ENCODE data around the gene CALN1.

Gene CALN1

DNA sequence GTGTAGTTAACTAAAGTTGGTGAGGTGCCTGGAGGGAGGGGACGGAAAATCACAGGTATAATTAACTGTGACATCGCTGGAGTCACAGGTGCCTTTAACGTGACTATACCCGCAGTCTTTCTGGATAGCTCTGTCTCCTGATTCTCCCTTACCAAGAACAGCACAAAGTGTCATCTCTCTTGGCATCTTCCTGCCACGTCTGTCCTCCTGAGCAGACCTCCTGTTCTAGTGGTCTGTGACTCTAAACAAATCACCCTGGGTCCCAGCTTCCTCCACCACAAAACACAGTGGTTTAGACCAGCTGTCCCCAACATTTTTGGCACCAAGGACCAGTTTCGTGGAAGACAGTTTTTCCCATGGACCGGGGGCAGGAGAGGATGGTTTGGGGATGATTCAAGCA lies 90.5 kb downstream of the CALN1 start:
- DNase-seq, result no peak

DNA sequence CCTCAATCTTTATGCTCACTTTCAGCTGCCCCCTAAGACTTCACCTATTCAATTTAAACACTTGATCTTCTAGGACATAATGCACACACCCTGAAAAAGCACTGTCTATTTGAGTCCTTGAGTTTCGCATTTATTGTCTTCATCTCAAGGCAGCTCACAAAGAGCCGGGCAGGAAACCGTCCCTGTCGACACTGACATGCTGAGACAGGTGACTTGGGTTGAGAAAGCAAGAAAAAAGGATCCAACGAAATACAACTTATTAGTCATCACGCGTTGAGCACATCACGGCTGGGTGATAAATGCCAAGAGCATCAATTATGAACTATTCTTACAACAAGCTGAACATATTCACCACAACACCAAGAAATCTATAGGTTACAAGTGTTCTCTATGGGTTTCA lies 91.1 kb downstream of the CALN1 start:
- DNase-seq, result no peak

DNA sequence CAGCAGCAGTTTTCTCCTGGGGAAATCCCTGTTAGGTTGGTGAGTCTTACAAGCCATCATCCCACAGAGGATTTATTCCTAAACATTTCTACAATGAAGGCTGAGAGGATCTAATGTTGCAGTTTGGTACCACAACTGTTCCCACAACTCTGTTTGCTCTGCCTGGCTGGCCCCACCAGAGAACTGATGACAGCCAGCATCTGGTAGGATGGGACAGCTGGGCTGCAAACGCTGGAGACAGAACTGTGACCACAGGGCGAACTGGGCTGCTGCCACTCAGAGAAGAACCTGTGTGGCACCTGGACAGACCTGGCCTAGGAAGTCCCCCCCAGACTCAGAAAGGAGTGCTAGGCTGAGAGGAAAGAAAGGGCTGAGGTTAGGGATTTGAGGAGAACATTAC lies 94.8 kb downstream of the CALN1 start:
- no peak for DNase-seq

DNA sequence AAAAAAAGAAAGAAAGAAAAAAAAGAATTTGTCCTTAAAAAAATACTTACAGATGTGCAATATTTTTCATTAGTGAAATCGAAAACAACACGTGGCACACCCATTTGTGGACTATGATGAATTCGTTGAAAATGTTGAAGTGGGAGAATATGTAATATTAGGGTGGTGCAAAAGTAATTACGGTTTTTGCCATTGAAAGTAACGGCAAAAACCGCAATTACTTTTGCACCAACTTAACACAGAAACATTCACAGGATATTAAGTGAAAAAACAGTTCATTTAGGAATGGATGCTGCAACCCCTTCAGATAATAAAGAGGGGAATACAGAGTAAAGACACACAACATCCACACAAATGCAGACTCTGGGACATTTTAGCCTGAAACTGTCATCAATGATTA lies 96.0 kb downstream of the CALN1 start:
- DNase-seq, result no peak

DNA sequence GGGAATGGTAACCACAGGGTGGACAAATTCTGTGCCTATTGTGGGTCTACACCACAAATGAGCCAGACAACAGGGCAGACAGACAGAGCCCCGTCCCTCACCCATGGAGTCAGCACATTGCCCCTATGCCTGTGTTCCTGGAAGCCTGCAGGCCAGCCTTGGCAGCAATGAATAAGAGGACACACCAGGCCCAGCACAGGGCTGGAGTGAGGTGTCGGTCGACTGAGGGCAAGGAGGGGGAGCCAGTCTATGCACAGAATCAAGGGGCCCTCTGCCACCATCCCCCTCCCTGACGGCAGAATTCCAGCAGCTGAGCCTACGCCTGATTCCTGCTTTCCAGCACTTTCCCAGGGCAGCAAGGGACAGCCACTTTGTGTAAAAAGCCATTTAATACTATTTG lies 98.2 kb downstream of the CALN1 start:
- no peak for DNase-seq

DNA sequence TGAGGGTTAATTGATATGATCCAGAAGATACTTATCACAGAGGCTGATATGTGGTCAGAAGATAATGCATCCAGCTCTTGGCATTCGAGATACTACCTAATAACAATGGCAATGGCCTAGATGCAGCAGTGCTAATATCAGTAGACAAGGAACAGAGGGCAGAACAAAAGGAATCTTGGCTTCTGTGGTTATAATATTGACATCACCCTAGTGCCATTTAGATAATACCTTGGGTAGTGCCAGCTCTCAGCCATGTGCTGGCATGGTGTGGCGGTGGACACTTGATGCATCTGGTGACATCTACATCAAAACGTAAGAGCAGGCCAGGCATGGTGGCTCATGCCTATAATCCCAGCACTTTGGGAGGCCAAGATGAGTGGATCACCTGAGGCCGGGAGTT lies 101.8 kb downstream of the CALN1 start:
- no peak for DNase-seq

DNA sequence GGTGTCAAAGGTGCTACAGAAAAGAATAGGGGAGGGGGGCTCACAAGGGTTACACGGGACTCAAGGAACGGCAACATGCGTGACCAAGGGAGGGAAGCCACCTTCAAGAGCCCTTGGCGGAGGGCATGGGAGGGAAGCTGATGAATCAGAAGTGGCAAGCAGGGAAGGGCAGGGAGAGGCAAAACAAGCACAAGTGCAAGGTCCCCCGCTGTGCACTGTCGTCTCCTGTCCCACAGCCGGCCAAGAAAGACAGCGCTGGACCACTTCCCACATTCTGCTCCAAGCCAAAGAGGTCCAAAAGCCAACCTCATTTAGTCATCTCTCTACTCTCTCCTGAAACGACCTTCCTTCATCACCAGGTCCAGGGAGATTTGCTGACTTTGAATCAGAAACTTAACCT lies 102.7 kb downstream of the CALN1 start:
- DNase-seq, result no peak

DNA sequence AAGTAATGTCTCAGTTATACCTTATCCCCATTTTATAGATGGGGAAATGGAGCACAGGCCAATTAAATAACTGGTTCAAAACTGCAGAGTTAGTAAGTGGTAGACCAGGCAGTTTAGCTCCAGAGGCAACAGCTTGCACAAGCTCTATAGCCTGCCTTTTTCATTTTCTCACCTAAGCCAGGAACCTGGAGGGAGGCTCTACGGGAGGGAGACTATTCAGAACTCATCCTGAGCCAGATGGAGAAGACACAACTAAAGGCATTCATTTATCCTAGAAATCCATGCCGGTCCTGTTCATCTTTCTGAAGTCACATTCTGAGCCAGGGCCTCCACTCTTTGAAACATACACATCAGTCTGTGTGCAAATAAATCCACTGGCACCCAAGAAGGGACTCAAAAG lies 103.2 kb downstream of the CALN1 start:
- no peak for DNase-seq

DNA sequence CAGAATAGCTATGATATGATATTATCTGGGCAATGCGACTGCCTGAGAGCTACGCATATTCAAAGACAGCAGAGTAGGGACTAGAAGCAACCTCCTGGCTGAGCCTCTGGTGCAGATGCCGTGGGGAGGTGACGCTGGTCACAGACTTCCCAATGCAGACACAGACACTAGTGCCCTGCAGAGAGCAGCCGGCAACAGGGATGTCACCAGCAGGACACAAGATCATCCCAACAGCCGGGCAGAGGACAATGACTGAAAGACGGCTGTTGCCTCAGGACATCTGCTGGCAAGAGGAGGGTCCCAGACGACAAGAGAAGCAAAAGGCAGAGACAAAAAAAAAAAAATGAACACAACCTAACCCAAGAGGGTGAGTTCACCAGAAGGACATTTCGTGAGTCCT lies 104.6 kb downstream of the CALN1 start:
- no peak for DNase-seq

DNA sequence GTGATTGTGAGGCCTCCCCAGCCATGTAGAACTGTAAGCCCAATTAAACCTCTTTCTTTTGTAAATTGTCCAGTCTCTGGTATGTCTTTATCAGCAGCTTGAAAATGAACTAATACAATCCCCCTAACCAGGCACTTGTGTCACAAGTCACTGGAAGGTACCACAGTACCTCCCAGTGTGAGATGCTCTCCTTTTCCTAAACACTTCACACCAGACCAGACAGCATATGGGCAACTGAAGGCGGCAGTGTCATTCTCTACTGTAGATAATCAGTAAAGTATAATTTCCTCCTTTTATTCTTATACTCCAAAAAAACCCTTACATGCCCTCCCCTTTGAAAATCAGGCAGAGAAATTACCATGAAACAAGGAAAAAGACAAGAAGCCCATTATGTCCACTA lies 113.2 kb downstream of the CALN1 start:
- DNase-seq, result no peak

DNA sequence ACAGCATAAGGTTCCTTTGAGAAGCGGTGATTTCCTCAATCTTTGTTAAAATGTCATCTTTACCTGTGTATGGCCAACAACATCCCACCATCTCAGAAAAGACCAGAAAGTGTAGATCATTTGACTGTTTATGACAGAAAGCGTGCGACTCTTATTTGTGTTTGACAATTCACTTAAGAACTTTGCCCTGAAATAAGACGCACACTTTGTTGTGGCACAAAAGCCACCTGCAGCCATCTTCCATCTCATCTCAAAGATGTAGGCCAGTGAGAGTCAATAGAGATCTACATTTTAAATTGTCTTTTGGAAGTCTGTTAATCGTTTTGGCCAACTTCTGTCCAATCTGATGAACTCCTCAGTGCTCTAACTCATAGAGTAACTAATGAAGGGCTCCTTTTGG lies 114.0 kb downstream of the CALN1 start:
- DNase-seq, result no peak

DNA sequence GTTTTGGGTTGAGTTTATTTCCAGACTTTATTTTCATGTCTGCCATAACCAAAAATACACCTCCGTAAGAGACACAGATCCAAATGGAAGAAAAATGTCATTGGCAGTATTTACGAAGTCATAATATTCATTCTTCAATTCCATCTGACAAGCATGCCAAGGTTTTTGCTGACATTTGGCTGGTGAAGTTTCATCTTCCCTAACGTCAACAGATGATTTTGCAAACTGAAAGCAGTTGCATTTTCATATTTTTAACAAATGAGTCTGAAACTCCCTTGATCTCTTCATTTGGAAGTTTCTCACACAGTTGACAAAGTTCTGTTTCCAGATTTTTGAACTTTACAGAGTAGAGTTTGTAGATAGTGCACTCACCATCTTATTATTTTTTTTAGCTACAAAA lies 114.5 kb downstream of the CALN1 start:
- no peak for DNase-seq

DNA sequence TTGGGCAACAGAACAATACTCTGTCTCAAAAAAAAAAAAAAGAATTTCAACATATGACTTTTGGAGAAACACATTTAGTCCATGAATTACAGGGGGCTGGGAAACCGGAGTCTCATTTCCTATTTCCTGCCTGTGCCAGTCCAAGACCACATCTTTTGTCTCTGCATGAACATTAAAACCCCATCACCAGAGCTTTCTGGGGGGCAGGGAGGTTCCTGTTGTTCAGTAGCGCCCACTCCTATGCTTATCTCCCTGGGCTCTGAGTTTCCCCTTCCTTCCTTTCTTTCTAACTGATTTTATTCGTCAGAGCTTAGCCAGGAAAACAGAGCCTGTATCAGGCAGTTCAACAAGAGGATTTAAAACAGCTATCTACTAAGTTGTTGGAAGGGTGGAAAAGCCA lies 119.3 kb downstream of the CALN1 start:
- no peak for DNase-seq

DNA sequence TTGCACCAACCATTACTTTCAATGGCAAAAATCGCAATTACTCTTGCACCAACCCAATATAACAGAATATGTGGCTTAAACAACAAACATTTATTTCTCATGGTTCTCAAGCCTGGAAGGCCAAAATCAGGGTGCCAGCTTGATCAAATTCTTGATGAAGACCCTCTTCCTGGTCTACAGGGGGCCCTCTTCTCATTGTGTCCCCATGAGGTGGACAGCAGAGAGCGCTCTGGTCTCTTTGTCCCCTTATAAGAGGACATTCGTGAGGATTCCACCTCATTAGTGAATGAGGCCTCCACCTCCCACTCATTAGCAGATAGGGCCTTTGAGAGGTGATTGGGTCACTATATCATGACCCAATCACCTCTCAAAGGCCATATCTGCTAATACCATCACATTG lies 120.0 kb downstream of the CALN1 start:
- DNase-seq, result no peak

DNA sequence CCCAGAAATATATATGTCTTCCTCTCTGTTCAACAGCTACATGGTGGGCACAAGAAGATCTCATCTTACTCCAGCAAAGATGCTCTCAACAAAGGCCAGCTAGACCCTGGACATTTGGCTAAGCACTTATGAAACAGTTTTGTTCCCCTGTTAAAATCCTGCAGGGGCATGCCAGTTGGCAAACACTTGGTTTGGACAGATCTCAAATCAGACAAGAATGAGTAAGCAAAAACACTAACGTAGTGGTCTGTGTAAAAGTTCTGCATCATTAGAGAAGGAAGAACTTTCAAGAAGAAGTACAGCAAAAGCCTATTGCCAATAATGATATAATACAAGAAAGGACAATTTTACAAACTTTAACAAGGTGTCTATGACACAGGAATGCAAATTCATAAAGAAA lies 125.6 kb downstream of the CALN1 start:
- no peak for DNase-seq

DNA sequence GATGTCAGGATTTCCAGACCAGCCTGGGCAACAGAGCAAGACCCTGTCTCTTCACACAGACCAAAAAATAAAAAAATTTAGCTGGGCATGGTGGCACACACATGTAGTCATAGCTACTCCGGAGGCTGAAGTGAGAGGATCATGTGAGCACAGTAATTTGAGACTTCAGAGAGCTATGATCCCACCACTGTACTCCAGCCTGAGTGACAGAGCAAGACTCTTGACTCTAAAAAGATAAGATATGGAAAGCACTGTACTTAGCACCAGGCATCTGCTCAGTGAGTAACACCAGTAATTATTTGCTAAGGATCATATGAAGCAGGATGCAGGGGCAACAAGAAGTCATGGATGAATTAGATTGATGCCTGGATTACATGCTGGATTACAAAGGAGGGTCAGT lies 128.8 kb downstream of the CALN1 start:
- no peak for DNase-seq

DNA sequence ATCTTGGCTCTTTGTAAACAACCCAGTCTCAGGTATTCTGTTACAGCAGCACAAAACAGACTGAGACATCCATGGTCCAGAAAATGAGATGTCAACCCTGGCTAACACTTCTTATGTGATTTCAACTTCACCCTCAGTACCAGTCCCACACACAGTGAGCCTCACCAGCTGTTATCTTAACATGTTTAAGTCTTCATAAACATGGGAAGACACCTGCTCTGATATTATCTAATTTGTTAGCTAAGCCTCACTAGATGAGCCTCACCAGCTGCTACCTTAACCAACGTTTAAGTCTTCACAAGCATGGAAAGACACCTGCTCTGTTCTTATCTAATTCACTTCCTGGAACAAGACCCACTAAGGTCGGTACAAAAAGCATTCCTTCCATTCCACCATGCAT lies 130.8 kb downstream of the CALN1 start:
- no peak for DNase-seq

DNA sequence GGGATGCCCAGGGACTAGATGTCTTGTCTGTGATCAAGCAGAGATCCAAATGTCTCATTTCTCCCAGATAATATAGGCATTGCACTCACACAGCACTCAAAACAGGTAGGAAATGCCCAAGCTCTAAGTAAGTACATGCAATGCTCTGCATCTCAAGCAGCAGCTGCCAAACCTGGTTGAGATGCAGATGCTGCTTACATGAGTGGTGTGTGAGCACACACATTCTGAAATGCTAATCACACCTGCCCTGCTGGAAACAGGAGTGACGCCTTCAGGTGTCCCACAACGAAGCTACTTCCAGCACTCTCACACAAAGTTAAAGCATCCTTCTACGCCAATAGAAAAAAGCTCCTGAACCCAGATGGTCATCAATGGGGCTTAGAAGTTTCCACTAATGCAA lies 132.9 kb downstream of the CALN1 start:
- no peak for DNase-seq

DNA sequence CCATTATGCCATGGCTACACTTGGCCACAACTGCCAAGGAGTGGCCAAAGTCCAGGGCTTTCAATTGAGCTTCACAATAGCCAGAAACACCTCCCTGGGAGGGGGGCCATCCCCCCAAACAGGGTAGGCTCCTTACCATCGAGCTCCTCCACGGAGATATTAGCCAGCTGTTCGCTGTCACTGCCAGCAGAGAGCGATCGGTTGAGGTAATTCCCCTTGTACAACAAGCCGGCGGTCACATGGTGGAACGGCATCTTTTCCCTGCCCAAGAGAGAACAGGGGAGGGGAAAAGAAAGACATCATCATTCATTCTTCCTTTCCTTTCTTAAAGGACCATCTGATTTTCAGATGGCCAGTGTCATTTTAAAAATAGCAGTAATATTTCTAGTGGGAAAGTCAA lies 133.6 kb downstream of the CALN1 start:
- DNase-seq, result no peak

DNA sequence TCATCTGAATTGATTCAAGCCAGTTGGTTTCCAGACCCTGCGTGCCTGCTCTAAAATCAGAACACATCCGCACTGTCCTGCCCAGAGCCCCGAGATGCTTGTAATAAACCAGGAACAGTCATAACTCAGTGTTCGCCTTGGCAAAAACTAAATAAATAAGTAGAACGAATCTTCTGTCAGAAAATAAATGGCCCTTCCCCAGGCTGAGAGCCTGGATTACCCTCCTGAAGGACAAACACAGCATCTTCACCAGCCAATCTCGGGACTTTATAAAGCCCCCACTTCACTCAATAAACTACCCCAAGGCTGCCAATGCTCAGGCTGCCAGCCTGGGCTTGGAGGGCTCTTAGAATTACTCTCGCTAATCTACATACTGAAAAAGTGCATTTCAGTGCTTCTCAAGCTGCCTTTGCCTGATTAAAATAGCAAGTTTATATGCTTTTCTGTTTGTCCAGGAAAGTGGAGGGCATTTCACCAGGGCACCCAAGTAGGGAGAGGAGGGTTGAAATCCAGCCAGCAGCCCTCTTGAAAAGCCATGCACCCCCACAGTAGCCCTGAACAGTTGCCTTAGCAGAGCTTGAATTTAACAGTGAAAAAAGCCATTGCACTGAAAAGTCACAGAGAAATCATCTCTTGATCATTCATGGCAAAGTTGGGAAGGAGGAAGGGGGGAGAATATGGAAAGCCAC lies 136.6 kb downstream of the CALN1 start:
- no peak for DNase-seq

DNA sequence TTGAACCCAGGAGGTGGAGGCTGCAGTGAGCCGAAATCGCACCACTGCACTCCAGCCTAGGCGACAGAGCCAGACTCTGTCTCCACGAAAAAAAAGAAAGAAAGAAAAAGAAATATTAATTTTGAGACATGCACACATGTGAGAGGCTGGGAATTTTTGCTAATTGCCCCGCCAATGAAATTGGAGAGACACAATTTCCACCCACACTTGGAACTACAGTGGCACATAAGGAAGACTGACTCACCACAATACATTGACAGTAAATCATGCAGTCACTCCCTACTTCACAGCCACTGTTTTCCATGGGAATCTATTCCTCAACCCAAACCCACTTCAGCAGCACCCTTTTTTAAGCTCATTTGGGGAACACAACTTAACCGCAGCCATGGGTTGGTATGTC lies 139.7 kb downstream of the CALN1 start:
- DNase-seq, result no peak

DNA sequence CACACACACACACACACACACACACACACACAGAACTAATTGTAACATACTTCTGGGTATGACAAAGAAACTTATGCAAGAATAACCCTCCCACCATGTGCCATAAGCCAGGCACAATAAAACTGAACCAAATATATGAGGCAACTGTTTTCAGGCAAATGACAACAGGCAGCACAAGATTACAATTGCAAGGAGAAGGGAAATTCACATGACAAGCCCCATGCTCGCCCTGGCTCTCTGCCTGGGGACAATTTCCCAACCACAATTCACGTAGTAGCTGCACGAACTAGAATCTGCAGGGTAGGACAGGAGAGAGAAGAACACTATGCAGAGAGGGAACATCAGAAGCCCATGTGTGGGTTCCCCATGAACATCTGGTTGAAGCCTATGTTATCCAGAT lies 143.3 kb downstream of the CALN1 start:
- no peak for DNase-seq

DNA sequence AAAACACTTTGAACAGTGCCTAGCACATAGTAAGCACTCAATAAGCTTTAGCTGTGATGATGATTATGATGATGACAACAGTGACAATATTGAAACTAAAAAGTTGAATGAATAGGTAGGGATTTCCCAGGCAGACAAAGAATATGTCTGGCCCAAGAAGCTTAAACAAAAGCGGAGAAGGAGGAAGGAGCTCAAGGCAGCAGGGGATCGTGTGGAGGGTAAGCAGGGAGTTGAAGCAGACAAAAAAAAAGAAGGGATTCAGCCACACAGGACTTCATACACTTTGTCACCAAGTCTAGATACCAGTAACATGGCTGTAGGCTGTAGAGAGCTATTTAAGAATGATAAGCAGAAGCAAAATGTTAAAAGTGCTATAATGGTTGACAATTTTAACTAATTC lies 144.0 kb downstream of the CALN1 start:
- DNase-seq, result no peak

DNA sequence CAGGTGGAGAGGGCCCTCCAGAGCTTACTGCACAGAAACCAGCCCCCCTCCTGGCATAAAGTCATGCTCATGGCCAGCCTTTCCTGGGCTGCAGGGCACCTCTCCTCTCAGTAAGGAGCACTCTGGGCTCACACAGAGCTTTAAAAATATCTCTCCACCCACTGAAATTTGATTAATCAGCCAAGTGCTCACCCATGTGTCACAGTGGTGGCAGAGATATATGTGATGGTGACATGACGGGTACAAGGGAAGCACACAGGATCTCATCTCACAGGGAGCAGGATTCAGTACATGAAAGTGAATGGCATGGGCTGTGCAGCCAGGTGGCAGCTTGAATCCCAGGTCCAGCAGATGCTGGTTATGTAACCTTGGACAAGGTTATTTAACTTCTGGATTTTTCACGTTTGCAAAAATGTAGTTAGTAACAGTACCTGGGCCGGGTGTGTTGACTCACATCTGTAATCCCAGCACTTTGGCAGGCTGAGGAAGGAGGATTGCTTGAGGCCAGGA lies 144.8 kb downstream of the CALN1 start:
- DNase-seq, result no peak

DNA sequence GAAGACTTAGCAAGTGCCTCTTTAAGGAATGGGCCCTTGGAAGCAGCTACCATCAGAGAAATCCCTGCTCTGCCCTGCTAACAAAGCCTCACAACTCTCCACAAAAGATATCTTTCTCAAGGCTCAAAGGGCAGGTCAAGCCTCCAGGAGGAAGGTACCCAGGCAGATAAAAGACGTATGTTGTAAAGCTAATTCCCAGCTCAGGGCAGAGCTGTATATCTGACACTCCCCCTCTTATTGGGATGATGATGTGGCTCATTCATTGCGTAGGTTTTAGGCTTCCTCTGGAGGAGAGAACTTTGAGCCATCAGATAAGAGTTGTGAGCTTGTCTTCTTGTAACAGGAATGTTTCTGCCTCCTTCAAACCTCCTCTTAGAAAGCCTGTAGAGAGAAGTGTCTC lies 145.4 kb downstream of the CALN1 start:
- DNase-seq, result no peak

All from activated effector memory CD4-positive, alpha-beta T cell treated with anti-CD3 and anti-CD28 coated beads, Interleukin-2, amount 50 U/mL, for 16 hours (primary cell).